ENCODE measurements around the gene CCDC141.

DNA sequence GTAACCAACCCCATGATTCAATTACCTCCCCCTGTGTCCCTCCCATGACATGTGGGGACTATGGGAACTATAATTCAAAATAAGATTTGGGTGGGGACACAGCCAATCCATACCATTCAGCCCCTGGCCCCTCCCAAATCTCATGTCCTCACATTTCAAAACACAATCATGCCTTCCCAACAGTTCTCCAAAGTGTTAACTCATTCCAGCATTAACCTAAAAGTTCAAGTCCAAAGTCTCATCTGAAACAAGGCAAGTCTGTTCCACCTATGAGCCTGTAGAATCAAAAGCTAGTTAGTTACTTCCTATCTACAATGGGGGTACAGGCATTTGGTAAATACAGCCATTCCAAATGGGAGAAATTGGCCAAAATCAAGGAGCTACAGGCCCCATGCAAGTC, 32.0 kb upstream of the CCDC141 start:
- TF ChIP-seq POLR2A (IDR thresholded peaks at IDR 0.05; ENCODE audit: insufficient read depth in 1 of 2, low read depth in 2 of 2, low read length in 2 of 2) = no peak
- no peak for TF ChIP-seq SIN3A (IDR thresholded peaks at IDR 0.05; ENCODE audit: borderline replicate concordance, low read depth, low read length)
- TF ChIP-seq, protein P1, sequence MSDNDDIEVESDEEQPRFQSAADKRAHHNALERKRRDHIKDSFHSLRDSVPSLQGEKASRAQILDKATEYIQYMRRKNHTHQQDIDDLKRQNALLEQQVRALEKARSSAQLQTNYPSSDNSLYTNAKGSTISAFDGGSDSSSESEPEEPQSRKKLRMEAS (IDR thresholded peaks at IDR 0.05) = no peak
- TF ChIP-seq KLF9 (CRISPR knock-in tag; IDR thresholded peaks at IDR 0.05; ENCODE audit: low read depth) = no peak
- no peak for TF ChIP-seq ZNF274 (CRISPR knock-in tag; IDR thresholded peaks at IDR 0.05)
